ENCODE results near the gene CHN2.

The CHN2 gene

DNA sequence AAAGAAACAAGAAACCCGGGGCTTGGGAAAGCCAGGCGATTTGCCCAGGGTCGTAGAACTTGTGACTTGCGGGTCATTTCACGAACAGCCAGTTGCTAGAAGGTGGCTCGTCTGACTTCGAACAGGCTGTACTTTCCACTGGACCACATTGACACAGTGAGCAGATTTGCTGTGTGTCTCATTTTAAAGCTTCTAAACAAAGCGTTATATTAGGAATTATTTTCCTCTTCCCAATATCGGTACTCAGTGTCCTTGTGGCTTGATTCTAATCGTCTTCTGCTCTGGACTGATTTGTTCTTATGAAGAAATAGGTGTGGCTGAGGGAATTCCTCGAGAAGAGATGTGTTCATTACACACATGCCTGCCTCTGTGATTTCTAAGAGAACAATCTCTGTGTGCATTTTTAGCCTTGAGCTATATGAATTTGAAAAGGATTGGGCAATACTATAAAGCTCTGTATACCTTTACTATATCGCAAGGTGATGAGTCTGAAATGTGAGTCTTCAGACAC, 219.1 kb downstream of the CHN2 start:
- DNase-seq, result no peak

DNA sequence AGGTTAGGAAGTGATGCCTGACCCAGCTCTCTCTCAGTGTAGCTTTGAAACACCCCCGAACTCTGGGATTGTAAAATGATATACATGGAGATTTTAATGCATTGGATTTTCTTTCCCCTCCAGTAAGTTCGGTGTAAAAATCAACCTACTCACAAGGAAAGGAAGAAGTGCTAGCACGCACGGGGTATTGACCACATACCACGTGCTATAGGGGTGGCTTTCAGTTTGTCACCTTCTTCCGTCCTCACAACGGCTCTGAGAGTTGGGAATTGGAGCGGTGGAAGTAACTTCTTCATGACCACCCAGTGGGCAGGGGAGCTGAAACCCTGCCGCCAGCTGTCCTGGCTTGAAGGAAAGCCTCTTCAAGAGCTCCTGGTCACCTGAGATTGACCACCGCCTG, 219.6 kb downstream of the CHN2 start:
- no peak for DNase-seq

- DNase-seq, result no peak
Measured at GRCh38 chr7:29415215-29415614, 220.6 kb downstream of the CHN2 start.

GRCh38 chr7:29416276-29416937, 221.8 kb downstream of the CHN2 start:
- no peak for DNase-seq

DNA sequence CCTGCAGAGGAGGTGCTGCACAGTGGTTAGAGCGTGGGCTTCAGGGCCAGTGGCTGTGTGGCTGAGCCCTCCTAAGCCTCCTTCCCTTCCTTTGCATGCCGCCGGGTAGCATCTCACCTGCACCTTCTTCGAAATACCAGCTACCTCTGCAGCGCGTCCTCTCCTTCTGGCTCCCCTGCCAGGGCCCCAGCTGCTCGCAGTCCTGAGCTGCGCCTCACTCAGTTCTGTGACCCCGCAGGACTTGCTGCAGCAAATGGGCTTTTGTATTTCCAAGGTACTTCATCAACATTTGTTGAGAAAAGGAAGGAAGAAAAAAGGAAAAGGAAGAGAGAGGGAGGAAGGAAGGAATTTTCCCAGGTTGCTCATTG, 222.3 kb downstream of the CHN2 start:
- no peak for DNase-seq

GRCh38 chr7:29418056-29418455, 223.5 kb downstream of the CHN2 start:
- no peak for DNase-seq

GRCh38 chr7:29418651-29419050, 224.1 kb downstream of the CHN2 start:
- no peak for DNase-seq

GRCh38 chr7:29420011-29420410, 225.4 kb downstream of the CHN2 start:
- no peak for DNase-seq

- DNase-seq, result no peak
Measured at GRCh38 chr7:29421010-29421956, 226.7 kb downstream of the CHN2 start.

GRCh38 chr7:29422829-29423228, 228.3 kb downstream of the CHN2 start:
- no peak for DNase-seq

GRCh38 chr7:29424295-29424983, 229.9 kb downstream of the CHN2 start:
- no peak for DNase-seq

GRCh38 chr7:29424984-29425309, 230.4 kb downstream of the CHN2 start:
- no peak for DNase-seq

- no peak for DNase-seq
Measured at GRCh38 chr7:29426587-29426986, 232.0 kb downstream of the CHN2 start.

GRCh38 chr7:29429401-29429800, 234.8 kb downstream of the CHN2 start:
- no peak for DNase-seq

- no peak for DNase-seq
Measured at GRCh38 chr7:29430279-29430949, 235.8 kb downstream of the CHN2 start.

DNA sequence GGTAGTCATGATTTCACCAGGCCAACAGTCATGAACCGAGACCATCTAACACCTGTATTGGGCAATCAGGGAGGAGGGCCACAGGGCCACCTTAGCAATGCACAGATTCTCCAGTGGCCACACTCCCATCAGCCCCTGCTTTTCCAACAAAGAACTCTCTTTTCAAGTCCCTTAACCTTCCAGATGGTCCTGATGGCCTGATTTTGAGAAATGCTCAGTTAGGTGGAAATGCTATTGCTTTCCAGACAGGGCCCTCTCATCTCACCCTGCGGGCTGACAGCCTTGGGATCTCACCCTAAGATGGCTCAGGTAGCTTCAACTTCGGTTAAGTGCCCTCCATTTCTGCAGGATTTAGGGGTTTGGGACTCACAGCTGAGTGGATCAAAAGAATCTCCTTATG, 237.1 kb downstream of the CHN2 start:
- no peak for DNase-seq

GRCh38 chr7:29432721-29433120, 238.1 kb downstream of the CHN2 start:
- DNase-seq, result no peak

DNA sequence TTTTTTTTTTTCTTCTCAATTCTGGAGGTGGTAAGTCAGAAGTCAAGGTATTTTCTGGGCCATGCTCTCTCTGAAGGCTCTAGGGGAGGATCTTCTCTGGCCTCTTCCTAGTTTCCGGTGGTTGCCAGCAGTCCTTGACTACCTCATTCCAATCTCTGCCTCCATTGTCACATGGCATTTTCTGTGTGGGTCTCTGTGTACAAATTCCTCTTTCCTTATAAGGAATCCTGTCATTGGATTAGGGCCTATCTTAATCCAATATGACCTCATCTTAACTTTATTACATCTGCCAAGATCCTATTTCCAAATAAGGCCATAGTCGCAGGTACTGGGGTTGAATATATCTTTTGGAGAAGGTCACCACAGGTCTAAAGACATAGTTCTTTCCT, 239.8 kb downstream of the CHN2 start:
- DNase-seq, result no peak

- DNase-seq, result no peak
Measured at GRCh38 chr7:29435167-29435566, 240.6 kb downstream of the CHN2 start.

- DNase-seq, result no peak
Measured at GRCh38 chr7:29435902-29436301, 241.3 kb downstream of the CHN2 start.

DNA sequence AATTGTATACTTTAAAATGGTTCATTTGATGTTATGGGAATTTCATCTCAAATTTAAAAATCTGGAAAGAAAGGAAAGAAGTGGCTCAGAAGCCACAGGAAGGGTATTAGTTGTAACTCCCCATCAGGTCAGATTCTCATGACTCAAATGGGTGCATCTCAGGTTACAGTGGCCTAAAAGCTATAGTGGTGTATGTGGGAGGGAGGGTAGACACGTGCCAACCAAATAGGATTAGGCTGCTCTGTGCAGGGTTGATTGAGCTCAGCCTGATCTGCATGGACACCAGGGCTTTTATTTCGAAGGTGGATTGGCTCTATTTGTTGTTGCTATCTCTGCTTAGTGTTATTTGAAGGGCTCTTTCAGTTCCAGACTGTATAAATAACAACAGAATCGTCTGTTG, 247.6 kb downstream of the CHN2 start:
- DNase-seq, result no peak

GRCh38 chr7:29443552-29443951, 249.0 kb downstream of the CHN2 start:
- DNase-seq, result no peak

DNA sequence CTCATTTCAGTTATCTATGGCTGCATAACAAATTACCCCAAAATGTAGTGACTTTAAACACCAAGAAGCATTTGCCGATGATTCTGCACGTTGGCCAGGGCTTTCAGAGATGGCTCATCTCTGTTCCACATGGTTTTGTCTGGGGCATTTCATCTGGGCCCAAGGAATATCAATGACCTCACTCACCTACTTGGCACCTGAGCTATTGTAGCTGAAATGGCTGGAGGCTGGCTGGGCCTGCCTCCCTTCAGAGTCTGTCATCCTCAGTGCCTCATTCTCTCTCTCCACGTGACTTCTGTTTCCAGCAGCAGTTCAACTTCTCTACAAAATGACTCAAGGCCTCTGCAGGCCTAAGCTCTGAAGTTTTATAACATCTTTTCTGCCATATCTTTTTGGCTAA, 249.7 kb downstream of the CHN2 start:
- DNase-seq, result no peak
